Sigmoid colon (tissue), 7 donors: ENCODE data around the gene ZNF789. TPM values are rescaled to one million over a fixed set of nuclear protein-coding genes. Genes with fewer than 3 reads are reported as not detected.

ENCODE experiments used
- DNase-seq: peaks from one replicate; pipeline ENCODE4 v3.0.0-alpha.2; 2019
- H3K27ac ChIP-seq, 4 donors: fragments of 200-600 bp; sonication (generic); one replicate each; pipeline ENCODE4 v1.5.1; 2016 to 2019; ENCODE audit warnings: mild to moderate bottlenecking in 1 of 4
- H3K27me3 ChIP-seq, 3 donors: fragments of 200-600 bp; sonication (generic); one replicate each; pipeline ENCODE4 v1.5.1; 2019; ENCODE audit warnings: mild to moderate bottlenecking in 1 of 3
- H3K36me3 ChIP-seq, 4 donors: fragments of 200-600 bp; sonication (generic); one replicate each; pipeline ENCODE4 v1.5.1; 2016 to 2019
- H3K4me1 ChIP-seq, 4 donors: fragments of 200-600 bp; sonication (generic); one replicate each; pipeline ENCODE4 v1.5.1; 2017 to 2019
- H3K4me3 ChIP-seq, 4 donors: fragments of 200-600 bp; sonication (generic); one replicate each; pipeline ENCODE4 v1.5.1; 2017 to 2019; ENCODE audit warnings: mild to moderate bottlenecking in 2 of 4, moderate library complexity in 1 of 4
- H3K9me3 ChIP-seq, 4 donors: fragments of 200-600 bp in 3 of 4; sonication (generic) in 3 of 4; one replicate each; pipeline versions ENCODE4 v1.5.1 to v1.6.1; 2013 to 2019
- CTCF ChIP-seq, 4 experiments: fragments of 450-650 bp in 3 of 4; fragments of 200-600 bp in 1 of 4; IDR thresholded peaks; one replicate each; pipeline ENCODE4 v1.5.1; 2016 to 2019; ENCODE audit warnings: antibody characterized with exemption in 4 of 4, mild to moderate bottlenecking in 3 of 4, moderate library complexity in 2 of 4
- EP300 ChIP-seq, 4 donors: sonication (generic); formaldehyde crosslinking; IDR thresholded peaks; one replicate each; pipeline ENCODE4 v1.6.1; 2017; ENCODE audit warnings: antibody characterized with exemption in 4 of 4
- POLR2A ChIP-seq, 2 donors: fragments of 450-650 bp; IDR thresholded peaks; one replicate each; pipeline ENCODE4 v1.6.1; 2016; ENCODE audit warnings: antibody characterized with exemption in 2 of 2, mild to moderate bottlenecking in 2 of 2, moderate library complexity in 2 of 2
- POLR2AphosphoS5 ChIP-seq, 4 donors: sonication (generic); formaldehyde crosslinking; IDR thresholded peaks; one replicate each; pipeline ENCODE4 v1.6.1; 2017; ENCODE audit warnings: antibody characterized with exemption in 4 of 4
- WGBS, 2 donors: extraction: QIAGEN DNeasy Blood & Tissue Kit; methylation state at CpG; one replicate each; pipeline ENCODE4 v1.1.7; 2013; 5-methylcytosine and 5-hydroxymethylcytosine counted together
- intact Hi-C: fragments of 100-400 bp; cut with DNase I; formaldehyde crosslinking; loops from one replicate; pipeline ENCODE4 v1.15.1; 2023
- polyA plus RNA-seq, 3 donors: library from polyadenylated mRNA; stranded (reverse); fragments of 200-250 nt; gene quantifications; one replicate each; pipeline ENCODE4 v1.2.3, GENCODE V29; 2013
- total RNA-seq, 4 donors: library from RNA; depleted of rRNA; stranded (reverse); fragments of >200 nt; gene quantifications; one replicate each; pipeline ENCODE4 v1.1.0, GENCODE V29; 2016
- donor health status: healthy with polysubstance abuse.
- donor health status: Bipolar disorder and iron deficiency.
- donor health status: healthy.

The ZNF789 gene
- total and polyA plus RNA-seq, 7 donors, result 3.7 to 17.4 (median 6.4) TPM

- intact Hi-C loops, result no loop called here
- no peak overlapping the region for H3K27ac ChIP-seq
- no peak for TF ChIP-seq EP300 (IDR thresholded peaks at IDR 0.05)
- TF ChIP-seq POLR2A (IDR thresholded peaks at IDR 0.05), result no peak
- no peak for TF ChIP-seq POLR2AphosphoS5 (IDR thresholded peaks at IDR 0.05)
- TF ChIP-seq CTCF (IDR thresholded peaks at IDR 0.05), result no peak
- 87 to 89% methylated on average over 26 of the region's 26 CpGs for WGBS, 2 donors
- no peak overlapping the region for H3K4me3 ChIP-seq
- no peak for DNase-seq
- H3K9me3 ChIP-seq, result no peaks in the 10 kb centered on the region
- H3K4me1 ChIP-seq, result peaks cover 0 to 31% (median 10%) of the 10 kb centered on the region in 4 donors
- no peaks in the 10 kb centered on the region for H3K27me3 ChIP-seq
- H3K36me3 ChIP-seq, result peaks cover 9 to 76% (median 39%) of the 10 kb centered on the region in 4 donors
Observed at GRCh38 chr7:99457650-99458493, 14.8 kb upstream of the ZNF789 start.

DNA sequence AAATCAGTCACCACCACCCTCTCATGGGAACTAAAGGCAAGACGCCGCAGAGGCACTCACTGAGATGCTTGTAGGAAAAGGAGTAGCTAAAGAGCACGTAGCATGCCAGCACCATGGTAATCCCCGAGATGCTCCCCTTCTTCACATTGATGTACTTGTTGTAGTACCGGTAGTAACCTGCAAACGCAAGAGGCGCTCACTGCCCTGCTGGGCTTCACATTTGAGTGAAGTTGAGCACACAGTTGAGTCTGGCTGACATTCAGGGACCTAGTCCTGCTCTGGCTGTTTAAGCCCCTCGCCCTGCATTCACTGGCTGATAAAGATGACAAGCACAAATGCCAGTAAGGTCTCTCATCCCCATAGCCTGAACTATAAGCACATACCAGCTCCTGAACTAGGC lies 13.6 kb upstream of the ZNF789 start:
- Histone ChIP-seq H3K27ac (no peak overlapping the region), H3K36me3 (peaks cover 5 to 68% (median 36%) of the 10 kb centered on the region in 4 donors), H3K27me3 (no peaks in the 10 kb centered on the region), H3K4me1 (peaks cover 0 to 43% (median 21%) of the 10 kb centered on the region in 4 donors), H3K4me3 (no peak overlapping the region), H3K9me3 (no peaks in the 10 kb centered on the region)
- WGBS, 2 donors, result 90 to 92% methylated on average over 8 of the region's 8 CpGs
- TF ChIP-seq POLR2AphosphoS5 (IDR thresholded peaks at IDR 0.05) (no peak), CTCF (IDR thresholded peaks at IDR 0.05) (no peak), POLR2A (IDR thresholded peaks at IDR 0.05) (no peak), EP300 (IDR thresholded peaks at IDR 0.05) (no peak)
- DNase-seq, result no peak
- intact Hi-C loops, result no loop called here

- DNase-seq, result no peak
- Histone ChIP-seq H3K27ac (no peak overlapping the region), H3K27me3 (no peaks in the 10 kb centered on the region), H3K36me3 (peaks cover 5 to 52% (median 29%) of the 10 kb centered on the region in 4 donors), H3K9me3 (no peaks in the 10 kb centered on the region), H3K4me3 (no peak overlapping the region), H3K4me1 (peaks cover 0 to 58% (median 36%) of the 10 kb centered on the region in 4 donors)
- intact Hi-C loops, result no loop called here
- TF ChIP-seq POLR2A (IDR thresholded peaks at IDR 0.05), result no peak
- TF ChIP-seq EP300 (IDR thresholded peaks at IDR 0.05), result no peak
- no peak for TF ChIP-seq POLR2AphosphoS5 (IDR thresholded peaks at IDR 0.05)
- no peak for TF ChIP-seq CTCF (IDR thresholded peaks at IDR 0.05)
- 89 to 91% methylated on average over 11 of the region's 11 CpGs for WGBS, 2 donors
Observed at GRCh38 chr7:99460651-99461050, 12.0 kb upstream of the ZNF789 start.

GRCh38 chr7:99461221-99461620 lies 11.5 kb upstream of the ZNF789 start:
- 92 to 93% methylated on average over 2 of the region's 2 CpGs for WGBS, 2 donors
- H3K4me1 ChIP-seq, result peaks cover 0 to 60% (median 37%) of the 10 kb centered on the region in 4 donors
- TF ChIP-seq POLR2A (IDR thresholded peaks at IDR 0.05) (no peak), POLR2AphosphoS5 (IDR thresholded peaks at IDR 0.05) (no peak), CTCF (IDR thresholded peaks at IDR 0.05) (no peak), EP300 (IDR thresholded peaks at IDR 0.05) (no peak)

More at GRCh38 chr7:99461221-99461620, 11.5 kb upstream of the ZNF789 start:
- H3K9me3 ChIP-seq, result no peaks in the 10 kb centered on the region
- H3K4me3 ChIP-seq, result no peak overlapping the region
- intact Hi-C loops, result no loop called here
- H3K27me3 ChIP-seq, result no peaks in the 10 kb centered on the region
- peaks cover 5 to 47% (median 27%) of the 10 kb centered on the region in 4 donors for H3K36me3 ChIP-seq
- no peak overlapping the region for H3K27ac ChIP-seq
- no peak for DNase-seq
